DMS 273 treated with DMSO at 0.1 percent for 48 hours (cell line): ENCODE measurements around the gene DECR2.
A peak's percentile ranks its signal among the peaks of the same experiment; 100 is the strongest.
"Not testable (repeated sequence)": the region's sequence is repeated elsewhere in the genome, so short reads cannot be mapped to it uniquely, and the experiment has no call there.

ENCODE experiments used
- DNase-seq: peaks from one replicate; lab custom pipeline; 2025; lab: John Stamatoyannopoulos, UW

The DECR2 gene

DNA sequence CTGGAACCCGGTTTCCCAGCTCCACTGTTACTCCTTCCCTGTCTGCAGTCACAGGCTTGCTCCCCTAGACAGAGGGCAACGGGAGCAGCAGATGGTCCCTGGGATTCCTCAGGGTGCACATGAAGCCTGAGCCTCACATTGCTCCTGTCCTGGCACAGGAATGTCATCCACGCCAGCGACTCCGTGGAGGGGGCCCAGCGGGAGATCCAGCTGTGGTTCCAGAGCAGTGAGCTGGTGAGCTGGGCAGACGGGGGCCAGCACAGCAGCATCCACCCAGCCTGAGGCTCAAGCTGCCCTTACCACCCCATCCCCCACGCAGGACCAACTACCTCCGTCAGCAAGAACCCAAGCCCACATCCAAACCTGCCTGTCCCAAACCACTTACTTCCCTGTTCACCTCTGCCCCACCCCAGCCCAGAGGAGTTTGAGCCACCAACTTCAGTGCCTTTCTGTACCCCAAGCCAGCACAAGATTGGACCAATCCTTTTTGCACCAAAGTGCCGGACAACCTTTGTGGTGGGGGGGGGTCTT, 1.6 kb upstream of the DECR2 start:
- DNase-seq: no peak

DNA sequence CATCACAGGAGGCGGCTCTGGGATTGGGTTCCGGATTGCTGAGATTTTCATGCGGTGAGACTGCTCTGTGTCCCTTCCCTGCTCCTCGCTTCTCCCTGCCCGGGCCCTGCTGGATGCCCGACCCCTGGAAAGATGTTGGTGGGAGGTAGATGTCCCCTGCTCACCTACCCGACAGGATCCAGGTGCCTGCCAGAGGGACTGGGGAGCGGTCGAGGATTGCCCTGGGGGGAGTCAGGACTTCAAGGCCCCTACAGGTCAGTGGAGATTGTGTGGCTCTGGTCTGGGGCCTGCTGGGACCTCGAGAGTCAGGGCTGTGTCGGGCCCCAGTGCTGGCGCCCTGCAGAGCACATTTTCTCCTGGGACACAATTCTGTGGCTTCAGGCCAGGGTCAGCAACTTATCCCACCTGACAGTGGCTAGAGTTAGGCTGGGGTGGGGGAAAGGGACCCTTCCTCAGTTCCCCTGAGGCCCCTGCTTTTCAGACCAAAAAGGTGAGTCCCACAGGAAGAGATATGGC, 3.3 kb downstream of the DECR2 start:
- no peak for DNase-seq

DNA sequence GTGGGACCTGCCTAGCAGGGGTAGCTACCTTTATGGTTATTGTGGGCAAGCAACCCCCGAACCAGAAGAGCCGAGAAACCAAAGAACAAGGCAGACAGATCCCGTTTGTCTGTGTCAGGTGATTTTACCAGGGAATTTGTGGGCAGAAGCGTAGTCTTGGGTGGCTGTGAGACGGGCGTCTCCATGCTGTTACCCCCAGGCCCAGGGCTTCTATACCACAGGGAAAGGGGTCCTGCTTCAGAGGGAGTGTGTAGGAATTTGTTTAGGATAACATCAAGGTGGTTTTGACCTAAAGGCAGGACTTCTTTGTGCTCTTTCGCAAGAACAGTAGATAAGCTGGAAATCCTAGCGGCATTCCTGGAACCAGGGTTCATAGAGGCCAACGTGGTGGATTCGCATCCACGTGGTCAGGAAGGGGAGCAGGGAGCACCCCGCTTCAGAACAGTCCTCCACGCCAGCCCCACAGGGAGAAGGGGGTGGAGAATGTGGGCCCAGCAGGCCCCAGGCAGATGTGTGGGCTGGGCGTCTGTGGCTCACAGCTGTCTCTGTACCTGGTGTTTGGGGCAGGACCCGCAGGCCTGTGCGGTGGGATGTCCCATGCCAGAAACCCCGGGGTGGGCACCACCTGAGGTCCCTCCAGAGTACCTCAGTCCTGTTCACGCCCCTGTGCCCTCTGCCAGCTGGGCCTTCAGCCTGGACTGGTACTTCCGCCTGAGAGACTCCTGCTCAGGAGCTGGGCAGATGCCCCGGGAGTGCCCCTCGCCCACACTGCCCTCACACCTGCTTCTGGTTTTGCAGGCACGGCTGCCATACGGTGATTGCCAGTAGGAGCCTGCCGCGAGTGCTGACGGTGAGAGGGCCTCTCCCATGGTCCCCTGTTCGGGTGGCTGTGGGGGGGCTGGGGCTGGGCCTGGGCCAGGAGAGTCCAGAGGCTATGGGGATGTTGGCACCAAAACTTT, 4.1 kb downstream of the DECR2 start:
- no peak for DNase-seq

DNA sequence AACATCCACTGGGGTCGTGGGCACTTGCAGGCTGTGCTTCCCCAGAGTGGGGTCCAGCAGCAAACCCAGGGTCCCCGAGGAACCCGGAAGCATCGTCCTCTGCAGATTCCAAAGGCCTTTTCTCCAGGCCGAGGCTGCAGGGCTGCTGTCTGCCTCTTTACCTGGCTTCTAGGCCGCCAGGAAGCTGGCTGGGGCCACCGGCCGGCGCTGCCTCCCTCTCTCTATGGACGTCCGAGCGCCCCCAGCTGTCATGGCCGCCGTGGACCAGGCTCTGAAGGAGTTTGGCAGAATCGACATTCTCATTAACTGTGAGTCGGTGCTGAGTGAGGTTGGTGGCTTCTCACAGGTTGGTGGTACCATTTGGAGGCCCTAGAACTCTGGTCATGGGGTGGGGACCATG, 5.6 kb downstream of the DECR2 start:
- no peak for DNase-seq

DNA sequence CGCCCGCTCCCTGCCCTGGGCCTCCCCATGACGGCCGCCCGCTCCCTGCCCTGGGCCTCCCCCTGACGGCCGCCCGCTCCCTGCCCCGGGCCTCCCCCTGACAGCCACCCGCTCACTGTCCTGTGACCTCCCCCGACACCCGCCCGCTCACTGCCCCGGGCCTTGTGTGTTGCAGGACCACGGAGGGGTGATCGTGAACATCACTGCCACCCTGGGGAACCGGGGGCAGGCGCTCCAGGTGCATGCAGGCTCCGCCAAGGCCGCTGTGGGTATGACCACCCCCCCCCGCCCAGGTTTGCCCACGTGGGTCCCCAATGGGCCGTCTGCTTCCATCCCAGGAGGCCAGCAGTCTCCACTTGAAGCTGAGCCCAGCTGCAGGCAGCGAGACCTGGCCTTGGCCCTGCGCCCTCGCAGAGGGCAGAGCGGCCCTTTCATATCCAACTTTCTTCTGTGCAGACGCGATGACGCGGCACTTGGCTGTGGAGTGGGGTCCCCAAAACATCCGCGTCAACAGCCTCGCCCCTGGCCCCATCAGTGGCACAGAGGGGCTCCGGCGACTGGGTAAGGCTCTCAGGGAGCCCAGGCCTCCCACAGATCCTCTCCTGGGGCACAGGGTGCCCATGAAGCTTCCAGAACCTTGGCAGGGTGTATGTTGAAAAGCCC, 9.0 kb downstream of the DECR2 start:
- DNase-seq: no peak

DNA sequence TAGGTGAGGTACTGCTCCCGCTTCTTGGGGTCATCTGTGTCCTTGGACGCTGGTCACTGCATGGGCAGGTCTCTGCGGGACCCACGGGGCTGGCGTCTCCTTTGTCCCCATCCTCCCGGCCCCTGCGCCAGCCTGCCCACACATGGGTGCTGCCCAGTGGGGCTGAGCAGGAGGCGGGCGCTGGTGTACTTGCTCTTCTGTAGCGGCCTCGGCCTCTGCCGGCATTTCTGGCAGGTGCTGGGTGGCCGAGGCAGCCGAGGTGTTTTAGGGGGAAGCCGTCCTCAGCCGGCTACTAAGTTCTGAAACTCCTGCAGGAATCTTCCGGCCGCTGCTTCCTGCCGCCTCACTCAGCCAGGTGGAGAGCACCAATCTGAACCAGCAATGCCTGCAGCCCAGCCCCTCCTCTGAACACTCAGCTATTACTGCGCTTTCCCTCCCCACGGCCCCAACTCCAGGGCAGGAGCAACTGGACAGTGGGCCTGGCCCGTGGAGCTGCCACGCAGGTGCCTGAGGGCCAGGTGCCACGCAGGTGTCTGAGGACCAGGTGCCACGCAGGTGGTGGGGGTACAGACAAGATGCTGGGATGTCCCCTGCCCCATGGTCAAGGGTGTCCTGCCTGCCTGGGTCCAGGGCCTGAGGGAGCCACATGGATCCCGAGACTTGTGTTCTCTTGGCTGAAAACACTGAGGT, 10.0 kb downstream of the DECR2 start:
- no peak for DNase-seq

DNA sequence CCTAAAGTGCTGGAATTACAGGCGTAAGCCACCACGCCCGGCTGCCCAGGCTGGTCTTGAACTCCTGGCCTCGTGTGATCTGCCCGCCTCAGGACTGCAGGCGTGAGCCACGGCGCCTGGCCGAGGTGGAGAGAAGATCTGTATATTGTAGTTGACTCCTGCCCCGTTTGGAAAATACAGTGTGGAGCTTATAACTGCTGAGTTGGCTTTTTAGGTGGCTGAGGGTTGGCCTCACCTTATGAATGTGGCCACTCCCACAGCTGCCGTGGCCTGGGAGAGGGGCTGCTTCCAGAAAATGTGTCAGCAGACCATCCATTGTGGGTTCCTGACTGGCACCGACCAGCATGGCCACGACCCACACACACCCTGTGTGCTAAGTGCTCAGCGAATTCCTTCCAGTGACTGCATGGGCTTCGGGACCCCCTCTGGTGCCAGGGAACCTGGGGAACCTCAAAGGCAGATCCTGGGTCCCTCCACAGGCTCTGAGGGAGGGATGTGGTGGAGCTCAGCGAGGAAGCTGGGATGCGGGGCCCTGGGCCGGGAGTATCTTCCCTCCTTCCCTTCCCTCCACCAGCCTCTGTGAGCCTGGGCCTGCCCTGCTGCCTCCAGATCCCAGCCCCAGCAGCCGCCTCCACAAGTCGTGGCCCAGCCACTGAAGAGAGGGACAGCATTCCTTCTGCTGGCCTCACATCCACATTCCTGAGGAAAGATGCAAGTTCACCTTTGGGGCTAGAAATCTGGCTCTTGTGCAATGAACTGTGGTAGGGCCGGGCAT, 12.9 kb downstream of the DECR2 start:
- no peak for DNase-seq

DNA sequence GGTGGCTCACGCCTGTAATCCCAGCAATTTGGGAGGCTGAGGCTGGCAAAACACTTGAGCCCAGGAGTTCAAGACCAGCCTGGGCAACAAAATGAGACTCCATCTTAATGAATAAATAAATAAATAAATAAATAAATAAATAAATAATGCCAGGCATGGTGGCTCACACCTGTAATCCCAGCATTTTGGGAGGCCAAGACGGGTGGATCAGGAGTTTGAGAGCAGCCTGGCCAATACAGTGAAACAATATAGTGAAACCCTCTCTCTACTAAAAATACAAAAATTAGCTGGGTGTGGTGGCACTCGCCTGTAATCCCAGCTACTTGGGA, 13.4 kb downstream of the DECR2 start:
- not testable (repeated sequence) for DNase-seq

DNA sequence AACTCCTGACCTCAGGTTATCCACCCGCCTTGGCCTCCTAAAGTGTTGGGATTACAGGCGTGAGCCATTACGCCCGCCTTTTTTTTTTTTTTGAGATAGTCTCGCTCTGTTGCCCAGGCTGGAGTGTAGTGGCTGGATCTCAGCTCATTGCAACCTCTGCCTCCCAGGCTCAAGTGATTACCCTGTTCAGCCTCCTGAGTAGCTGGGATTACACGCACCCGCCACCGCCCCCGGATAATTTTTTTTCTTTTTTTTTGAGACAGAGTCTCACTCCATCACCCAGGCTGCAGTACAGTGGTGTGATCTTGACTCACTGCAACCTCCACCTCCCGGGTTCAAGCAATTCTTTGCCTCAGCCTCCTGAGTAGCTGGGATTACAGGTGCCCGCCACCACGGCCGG, 20.5 kb downstream of the DECR2 start:
- not testable (repeated sequence) for DNase-seq

DNA sequence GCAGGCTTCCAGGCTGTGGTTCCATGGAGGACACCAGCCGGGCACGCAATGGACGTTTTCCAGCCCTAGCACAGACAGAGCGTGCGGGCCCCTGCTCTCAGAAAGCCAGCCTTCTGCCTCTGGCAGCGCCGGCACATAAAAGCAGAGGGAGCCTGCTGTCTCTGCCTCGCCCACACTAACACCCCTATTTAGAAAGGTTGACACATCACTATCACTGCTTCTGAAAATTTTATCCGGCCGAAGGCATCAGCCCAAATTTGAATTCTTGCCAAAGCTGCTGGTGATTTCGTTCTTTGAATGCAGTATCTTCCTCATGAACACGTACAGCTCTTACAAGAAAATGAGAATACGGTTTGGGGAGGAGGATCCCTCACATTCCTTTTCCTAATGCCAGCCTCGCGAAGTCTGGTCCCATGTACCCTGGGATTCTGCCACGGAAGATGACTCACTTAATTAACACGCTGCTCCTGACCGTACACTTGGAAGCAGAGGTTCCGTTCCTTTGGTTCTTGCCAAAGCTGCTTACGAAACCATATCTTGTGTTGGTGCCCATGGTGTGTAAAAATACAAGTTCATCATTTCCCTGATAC, 22.4 kb downstream of the DECR2 start:
- peak; percentile 15 for DNase-seq

DNA sequence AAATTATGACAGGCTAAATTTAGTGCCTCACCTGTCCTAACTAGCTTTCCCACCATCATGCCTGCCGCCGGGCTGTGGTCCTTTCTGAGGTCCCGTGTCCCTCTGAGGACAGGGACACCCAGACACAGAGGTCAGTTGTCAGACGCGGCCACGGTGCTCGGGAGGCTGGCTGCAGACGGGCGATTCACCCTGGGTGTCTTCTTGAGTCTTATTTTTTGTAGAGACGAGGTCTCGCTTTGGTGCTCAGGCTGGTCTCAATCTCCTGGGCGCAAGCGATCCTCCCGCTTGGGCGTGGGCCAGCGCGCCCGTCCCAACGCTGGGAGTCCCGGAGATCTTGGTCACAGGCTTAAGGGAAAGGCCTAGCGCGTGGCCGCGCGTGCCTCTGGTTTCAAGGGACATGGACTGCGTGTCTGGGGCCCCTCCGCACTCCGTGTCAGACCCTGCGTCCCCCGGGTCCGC, 23.0 kb downstream of the DECR2 start:
- DNase-seq: no peak

DNA sequence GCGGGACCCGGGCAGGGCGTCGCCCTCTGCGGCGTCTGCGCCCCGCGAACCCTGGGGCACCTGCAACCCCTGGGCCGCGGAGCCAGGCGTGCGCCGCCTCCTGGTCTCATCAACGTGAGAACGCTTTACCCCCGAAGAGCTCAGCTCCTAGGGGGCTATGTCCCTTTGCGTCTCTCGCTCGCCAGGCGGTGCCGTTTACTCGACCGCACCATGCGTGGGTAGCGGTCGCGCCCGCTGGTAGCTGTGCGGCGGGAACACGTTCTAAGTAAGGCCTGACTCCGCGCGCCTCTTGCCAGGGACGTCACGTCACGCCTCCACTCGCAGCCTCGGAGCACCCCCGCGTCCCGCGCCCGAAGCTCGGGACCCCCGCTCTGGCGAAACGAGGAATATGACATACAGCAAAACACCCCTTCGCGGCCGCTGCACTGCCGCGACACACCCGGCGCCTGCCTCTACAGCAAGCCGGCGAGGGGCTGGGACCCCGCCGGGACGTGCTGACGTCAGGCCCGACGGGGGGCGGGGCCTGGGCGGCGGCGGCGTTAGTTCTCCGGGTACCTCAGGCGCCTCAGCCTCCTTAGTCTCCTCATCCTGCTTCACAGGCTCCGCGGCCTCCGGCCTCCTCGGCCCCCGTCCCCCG, 23.5 kb downstream of the DECR2 start, which contains the start of gene RAB11FIP3:
Gene RAB11FIP3 (plus strand): TSS at position 568 of the 637 bp plus-strand sequence. CDS start 358 bp downstream, outside the sequence.
- peak; percentile 41 for DNase-seq

DNA sequence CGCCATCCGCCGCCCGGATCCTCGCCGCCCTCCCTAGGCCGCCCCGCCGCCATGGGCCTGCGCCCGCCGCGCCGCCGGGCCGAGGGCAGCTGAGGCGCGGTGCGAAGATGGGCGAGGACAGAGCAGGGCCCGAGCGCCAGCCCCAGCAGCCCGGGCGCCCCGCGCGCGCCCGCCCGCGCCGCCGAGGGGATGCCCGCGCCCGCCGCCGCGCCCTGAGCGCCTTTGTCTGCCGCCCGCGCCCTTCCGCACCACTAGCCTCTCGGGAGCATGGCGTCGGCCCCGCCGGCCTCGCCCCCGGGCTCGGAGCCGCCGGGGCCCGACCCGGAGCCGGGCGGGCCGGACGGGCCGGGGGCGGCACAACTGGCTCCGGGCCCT, 24.0 kb downstream of the DECR2 start:
- no peak for DNase-seq

DNA sequence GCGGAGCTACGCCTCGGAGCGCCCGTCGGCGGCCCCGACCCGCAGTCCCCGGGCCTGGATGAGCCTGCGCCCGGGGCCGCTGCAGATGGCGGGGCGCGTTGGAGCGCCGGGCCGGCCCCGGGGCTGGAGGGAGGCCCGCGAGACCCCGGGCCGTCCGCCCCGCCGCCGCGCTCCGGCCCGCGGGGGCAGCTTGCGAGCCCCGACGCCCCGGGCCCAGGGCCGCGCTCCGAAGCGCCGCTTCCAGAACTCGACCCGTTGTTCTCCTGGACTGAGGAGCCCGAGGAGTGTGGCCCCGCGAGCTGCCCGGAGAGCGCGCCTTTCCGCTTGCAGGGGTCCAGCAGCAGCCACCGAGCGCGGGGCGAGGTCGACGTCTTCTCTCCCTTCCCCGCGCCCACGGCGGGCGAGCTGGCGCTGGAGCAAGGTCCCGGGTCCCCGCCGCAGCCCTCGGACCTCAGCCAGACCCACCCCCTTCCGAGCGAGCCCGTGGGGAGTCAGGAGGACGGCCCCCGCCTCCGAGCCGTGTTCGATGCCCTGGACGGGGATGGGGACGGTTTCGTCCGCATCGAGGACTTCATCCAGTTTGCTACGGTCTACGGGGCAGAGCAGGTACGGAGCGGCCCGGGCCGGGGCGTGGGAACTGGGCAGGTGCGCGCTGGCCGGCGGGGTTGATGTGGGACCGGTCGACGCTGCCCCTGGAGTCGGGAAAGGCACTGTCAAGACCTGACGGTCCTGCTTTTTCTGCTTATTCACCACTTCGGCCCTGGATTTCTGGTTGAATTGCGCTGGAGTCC, 24.6 kb downstream of the DECR2 start:
- no peak for DNase-seq

DNA sequence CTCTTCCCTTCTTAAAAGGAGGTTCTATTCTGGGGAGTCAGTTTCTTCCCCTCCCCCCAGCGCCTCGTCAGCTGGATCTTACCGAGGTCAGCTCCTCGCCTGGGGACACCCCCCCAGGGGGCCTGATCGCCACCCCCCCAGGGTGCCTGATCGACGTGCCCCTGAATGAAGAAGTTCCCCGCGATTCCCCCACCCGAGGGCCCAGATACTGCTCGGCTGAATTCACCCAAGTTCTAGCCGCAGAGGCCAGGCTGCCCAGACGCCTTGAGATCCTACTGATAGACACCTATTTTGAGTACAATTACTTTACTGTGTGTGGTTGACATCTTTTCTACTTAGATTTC, 25.2 kb downstream of the DECR2 start:
- DNase-seq: no peak

DNA sequence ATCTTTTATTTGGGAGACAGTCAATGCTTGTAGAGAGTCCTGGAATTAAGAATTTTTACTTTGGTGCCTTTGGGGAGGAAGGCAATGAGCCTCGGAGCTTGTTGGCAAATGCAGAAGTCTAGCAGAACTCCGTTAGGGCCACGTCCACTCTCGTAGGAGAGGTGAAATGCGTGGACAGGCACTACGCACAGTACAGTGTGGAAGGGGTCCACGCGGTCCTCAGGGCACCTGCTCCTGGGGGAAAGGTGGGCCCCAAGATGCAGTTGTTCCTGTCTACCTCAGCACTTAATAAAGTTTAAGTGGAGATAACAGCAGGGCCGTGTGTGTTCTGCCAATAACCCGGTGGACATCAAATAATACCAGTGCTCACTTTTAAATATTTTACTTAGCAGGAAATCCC, 25.6 kb downstream of the DECR2 start:
- DNase-seq: no peak

DNA sequence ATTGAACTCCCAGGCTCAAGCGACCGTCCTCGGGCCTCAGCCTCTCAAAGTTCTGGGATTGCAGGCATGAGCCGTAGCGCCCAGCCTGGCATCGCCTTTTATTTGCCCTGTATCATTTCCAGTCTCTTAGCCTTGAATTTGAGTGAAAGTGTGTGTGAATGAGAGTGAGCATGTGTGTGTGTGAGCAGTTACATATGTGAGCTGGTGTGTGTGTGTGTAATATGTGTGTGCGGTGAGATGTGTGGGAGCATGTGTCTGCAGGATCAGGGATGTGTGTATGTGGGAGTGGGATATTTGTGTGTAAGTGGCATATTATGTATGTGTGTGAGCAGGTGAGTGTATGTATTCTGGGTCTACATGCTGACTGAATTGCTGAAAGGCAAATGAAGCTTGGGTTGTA, 29.2 kb downstream of the DECR2 start:
- DNase-seq: no peak

DNA sequence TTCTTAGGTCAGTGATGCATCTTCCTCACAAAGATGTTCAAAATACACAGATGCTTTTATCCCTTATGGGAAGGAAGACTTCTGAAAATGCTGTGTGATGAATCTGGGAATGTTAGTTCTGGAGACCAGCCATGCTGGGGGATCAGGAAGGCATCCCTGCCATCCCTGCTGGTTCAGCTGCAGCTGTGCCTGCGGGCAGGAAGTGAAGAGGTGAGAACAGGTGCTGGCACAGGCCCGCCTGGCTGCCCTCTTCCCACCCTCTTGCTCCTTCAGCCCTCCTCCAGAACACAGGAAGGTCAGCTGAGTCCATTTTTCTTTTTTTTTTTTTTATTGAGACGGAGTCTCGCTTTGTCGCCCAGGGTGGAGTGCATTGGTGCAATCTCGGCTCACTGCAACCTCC, 38.9 kb downstream of the DECR2 start:
- DNase-seq: no peak

DNA sequence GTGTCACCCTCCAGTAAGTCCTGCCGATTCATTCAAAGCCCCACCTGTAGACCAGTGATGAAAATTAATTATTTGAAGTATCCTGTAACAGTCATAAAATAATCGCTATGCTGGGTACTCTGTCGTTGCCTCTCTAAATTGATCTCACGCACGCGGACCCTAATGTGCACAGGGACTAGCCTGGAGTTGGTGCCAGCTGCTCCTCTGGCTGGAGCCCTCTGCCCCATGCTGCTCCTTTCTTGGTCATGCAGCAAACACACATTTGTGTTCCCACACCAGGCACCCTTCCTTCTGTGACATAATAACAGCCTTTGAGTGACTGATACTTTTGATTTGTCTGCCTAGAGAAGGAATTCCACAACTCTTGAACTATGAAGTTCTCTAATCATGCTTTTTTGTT, 39.8 kb downstream of the DECR2 start:
- DNase-seq: no peak

DNA sequence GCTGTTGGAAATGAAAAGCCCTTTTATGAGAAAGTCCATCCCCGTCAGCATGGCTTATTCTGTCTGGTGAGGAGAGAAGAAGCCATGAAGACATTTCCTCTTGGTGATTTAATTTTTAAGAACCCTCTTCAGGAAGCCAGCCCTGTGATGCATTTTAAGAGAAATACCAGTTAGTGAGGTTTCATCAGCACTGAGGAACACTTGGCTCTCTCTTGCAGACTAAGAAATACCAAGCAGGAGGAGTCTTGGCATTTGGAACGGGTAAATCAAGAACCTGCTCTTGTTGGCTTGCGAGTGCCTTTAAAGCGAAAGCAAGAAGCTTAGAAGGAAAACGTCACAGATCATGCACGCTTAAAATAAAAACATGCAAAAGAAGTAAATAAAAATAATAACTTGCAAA, 41.3 kb downstream of the DECR2 start:
- DNase-seq: no peak
